Nephron (organoid): ENCODE measurements around the gene EARS2.
"Not testable (repeated sequence)": the region's sequence is repeated elsewhere in the genome, so short reads cannot be mapped to it uniquely, and the experiment has no call there.

ENCODE experiments used
- H3K27ac Mint-ChIP-seq, 3 experiments: 2 replicates each; pipeline ENCODE4 v1.8.0; 2020; ENCODE audit warnings: mixed read lengths in 3 of 3, mild to moderate bottlenecking in 2 of 3, moderate library complexity in 1 of 3
- H3K27me3 Mint-ChIP-seq: 2 replicates; pipeline ENCODE4 v1.8.0; 2021; ENCODE audit warnings: low read depth, mild to moderate bottlenecking, moderate library complexity, mixed read lengths
- H3K36me3 Mint-ChIP-seq: 2 replicates; pipeline ENCODE4 v1.8.0; 2020; ENCODE audit warnings: low read depth, mixed read lengths
- H3K4me1 Mint-ChIP-seq: 2 replicates; pipeline ENCODE4 v1.8.0; 2020; ENCODE audit warnings: mixed read lengths
- H3K4me3 Mint-ChIP-seq, 3 experiments: 2 replicates each; pipeline ENCODE4 v1.8.0; 2020; ENCODE audit warnings: mild to moderate bottlenecking in 3 of 3, mixed read lengths in 3 of 3, moderate library complexity in 2 of 3
- H3K9me3 Mint-ChIP-seq: 2 replicates; pipeline ENCODE4 v1.8.0; 2020; ENCODE audit warnings: mixed read lengths
- TF ChIP-seq, protein P1 (sequence below), 3 experiments: fragments of 200-600 bp; sonication (generic); IDR thresholded peaks; one replicate each; pipeline ENCODE4 v1.5.0; 2021; ENCODE audit warnings: antibody characterized with exemption in 3 of 3; ENCODE audit not compliant: unreplicated experiment in 3 of 3

Gene EARS2

GRCh38 chr16:23549938-23550337 lies 7.2 kb downstream of the EARS2 start:
- Mint-ChIP-seq H3K27me3 (no peaks in the 10 kb centered on the region), H3K36me3 (peaks cover 27% of the 10 kb centered on the region), H3K4me3 (no peak overlapping the region), H3K27ac (no peak overlapping the region), H3K9me3 (no peaks in the 10 kb centered on the region), H3K4me1 (no peaks in the 10 kb centered on the region)
- TF ChIP-seq, protein P1, sequence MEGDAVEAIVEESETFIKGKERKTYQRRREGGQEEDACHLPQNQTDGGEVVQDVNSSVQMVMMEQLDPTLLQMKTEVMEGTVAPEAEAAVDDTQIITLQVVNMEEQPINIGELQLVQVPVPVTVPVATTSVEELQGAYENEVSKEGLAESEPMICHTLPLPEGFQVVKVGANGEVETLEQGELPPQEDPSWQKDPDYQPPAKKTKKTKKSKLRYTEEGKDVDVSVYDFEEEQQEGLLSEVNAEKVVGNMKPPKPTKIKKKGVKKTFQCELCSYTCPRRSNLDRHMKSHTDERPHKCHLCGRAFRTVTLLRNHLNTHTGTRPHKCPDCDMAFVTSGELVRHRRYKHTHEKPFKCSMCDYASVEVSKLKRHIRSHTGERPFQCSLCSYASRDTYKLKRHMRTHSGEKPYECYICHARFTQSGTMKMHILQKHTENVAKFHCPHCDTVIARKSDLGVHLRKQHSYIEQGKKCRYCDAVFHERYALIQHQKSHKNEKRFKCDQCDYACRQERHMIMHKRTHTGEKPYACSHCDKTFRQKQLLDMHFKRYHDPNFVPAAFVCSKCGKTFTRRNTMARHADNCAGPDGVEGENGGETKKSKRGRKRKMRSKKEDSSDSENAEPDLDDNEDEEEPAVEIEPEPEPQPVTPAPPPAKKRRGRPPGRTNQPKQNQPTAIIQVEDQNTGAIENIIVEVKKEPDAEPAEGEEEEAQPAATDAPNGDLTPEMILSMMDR (IDR thresholded peaks at IDR 0.05; ENCODE audit: unreplicated experiment in 3 of 3), result no peak

- Mint-ChIP-seq H3K4me1 (no peaks in the 10 kb centered on the region), H3K36me3 (peaks cover 28% of the 10 kb centered on the region), H3K27ac (no peak overlapping the region), H3K4me3 (no peak overlapping the region), H3K9me3 (no peaks in the 10 kb centered on the region), H3K27me3 (no peaks in the 10 kb centered on the region)
- TF ChIP-seq, protein P1 (IDR thresholded peaks at IDR 0.05; ENCODE audit: unreplicated experiment in 3 of 3), result no peak
Measured at GRCh38 chr16:23544436-23544835, 12.7 kb downstream of the EARS2 start.

- not testable (repeated sequence) for H3K4me3 Mint-ChIP-seq, H3K27ac Mint-ChIP-seq, H3K4me1 Mint-ChIP-seq, H3K9me3 Mint-ChIP-seq, H3K27me3 Mint-ChIP-seq
- H3K36me3 Mint-ChIP-seq, result peaks cover 21% of the 10 kb centered on the region
Measured at GRCh38 chr16:23540817-23541178, 16.4 kb downstream of the EARS2 start.

- H3K27me3 Mint-ChIP-seq, result no peaks in the 10 kb centered on the region
- H3K4me3 Mint-ChIP-seq, result no peak overlapping the region
- TF ChIP-seq, protein P1 (IDR thresholded peaks at IDR 0.05; ENCODE audit: unreplicated experiment in 3 of 3), result no peak
- H3K4me1 Mint-ChIP-seq, result no peaks in the 10 kb centered on the region
- no peak overlapping the region for H3K27ac Mint-ChIP-seq
- H3K9me3 Mint-ChIP-seq, result no peaks in the 10 kb centered on the region
- peaks cover 21% of the 10 kb centered on the region for H3K36me3 Mint-ChIP-seq
Measured at GRCh38 chr16:23539984-23540816, 16.9 kb downstream of the EARS2 start.

- H3K27me3 Mint-ChIP-seq, result no peaks in the 10 kb centered on the region
- H3K9me3 Mint-ChIP-seq, result no peaks in the 10 kb centered on the region
- H3K4me1 Mint-ChIP-seq, result no peaks in the 10 kb centered on the region
- TF ChIP-seq, protein P1 (IDR thresholded peaks at IDR 0.05; ENCODE audit: unreplicated experiment in 3 of 3), result no peak
- no peak overlapping the region for H3K4me3 Mint-ChIP-seq
- peaks cover 23% of the 10 kb centered on the region for H3K36me3 Mint-ChIP-seq
- H3K27ac Mint-ChIP-seq, result no peak overlapping the region
Measured at GRCh38 chr16:23538919-23539278, 18.3 kb downstream of the EARS2 start.

GRCh38 chr16:23537390-23537789 lies 19.8 kb downstream of the EARS2 start:
- Mint-ChIP-seq H3K36me3 (peaks cover 26% of the 10 kb centered on the region), H3K9me3 (no peaks in the 10 kb centered on the region)
- TF ChIP-seq, protein P1 (IDR thresholded peaks at IDR 0.05; ENCODE audit: unreplicated experiment in 3 of 3), result no peak

More at GRCh38 chr16:23537390-23537789, 19.8 kb downstream of the EARS2 start:
- no peak overlapping the region for H3K27ac Mint-ChIP-seq
- no peak overlapping the region for H3K4me3 Mint-ChIP-seq
- H3K27me3 Mint-ChIP-seq, result no peaks in the 10 kb centered on the region
- H3K4me1 Mint-ChIP-seq, result no peaks in the 10 kb centered on the region
